ENCODE measurements around the gene OTOL1.
A peak's percentile ranks its signal among the peaks of the same experiment; 100 is the strongest.
"Not testable (repeated sequence)": the region's sequence is repeated elsewhere in the genome, so short reads cannot be mapped to it uniquely, and the experiment has no call there.

The OTOL1 gene

DNA sequence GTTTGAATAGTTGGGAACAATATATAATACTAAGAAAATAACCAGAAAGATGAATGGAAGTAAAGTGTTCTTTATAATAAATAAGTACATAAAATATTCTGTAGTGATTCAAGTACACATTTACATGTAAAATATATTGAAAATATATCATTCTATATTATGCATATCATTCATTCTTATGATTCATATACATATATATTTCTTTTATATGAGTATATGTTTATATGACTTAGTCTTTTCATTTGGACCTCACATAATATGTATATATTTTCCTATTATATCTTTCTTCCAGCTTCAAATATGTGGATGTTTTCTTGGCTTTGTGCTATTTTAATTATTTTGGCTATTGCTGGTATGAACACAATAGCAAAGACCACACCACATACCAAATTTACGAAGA is at the start of gene OTOL1:
Gene OTOL1, plus strand, starts transcription at position 301 of the 400 bp plus-strand sequence. Its CDS starts 0 bp downstream, at position 301.
- no peak for DNase-seq

DNA sequence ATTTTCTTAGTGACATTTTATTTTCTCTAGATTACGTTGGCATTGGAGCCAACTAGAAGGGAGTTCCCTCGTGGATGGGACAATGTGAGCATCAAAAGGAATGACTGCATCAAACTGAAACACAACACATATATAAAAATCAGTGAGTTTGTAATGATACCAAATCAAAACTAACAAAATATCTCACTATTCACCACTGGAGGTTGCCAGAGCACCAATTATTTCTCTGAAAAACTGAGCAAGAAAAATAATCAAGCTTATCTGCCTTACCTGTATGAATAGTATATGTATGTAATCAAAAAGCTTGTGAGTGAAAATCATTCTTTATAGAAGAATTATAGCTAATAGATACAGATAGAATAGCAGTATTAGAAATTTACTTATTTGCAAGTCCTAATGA is 46.8 kb upstream of the OTOL1 start:
- no peak for DNase-seq

DNA sequence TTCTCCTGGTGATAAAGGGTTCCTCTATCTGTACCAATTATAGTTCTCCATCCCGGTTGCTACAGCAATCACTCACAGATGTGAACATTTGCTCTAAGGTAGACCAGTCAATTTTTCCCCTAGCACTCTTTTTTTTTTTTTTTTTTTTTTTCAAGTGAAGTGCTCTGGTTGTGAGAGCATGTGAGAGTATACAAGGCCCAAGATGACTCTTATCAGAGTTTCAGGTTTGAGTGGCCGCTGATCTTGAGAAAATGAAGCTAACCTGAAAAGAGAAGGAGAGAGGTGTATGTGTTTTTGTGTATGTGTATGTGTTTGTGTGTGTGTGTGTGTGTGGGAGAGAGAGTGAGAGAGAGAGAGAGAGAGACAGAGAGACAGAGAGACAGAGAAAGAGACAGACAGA is 44.4 kb upstream of the OTOL1 start:
- DNase-seq: no peak

DNA sequence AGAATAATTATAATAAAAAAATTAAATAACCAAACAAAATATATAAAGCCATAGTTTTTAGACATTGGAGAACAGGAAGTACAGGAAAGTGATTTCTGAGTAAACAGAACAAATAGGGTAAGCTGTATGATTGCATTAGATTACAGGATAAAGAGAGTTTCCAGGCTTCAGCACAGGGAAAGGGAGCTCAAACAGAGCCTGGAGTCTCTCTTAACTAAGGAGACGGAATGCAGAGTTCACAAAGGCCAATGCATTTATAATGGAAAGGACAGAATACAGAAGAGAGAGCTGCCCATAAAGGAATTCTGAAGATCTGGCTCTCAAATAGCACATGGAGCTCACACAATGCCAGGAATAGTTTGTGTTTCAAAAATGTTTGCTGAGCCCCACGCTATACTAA is 42.0 kb upstream of the OTOL1 start:
- no peak for DNase-seq

DNA sequence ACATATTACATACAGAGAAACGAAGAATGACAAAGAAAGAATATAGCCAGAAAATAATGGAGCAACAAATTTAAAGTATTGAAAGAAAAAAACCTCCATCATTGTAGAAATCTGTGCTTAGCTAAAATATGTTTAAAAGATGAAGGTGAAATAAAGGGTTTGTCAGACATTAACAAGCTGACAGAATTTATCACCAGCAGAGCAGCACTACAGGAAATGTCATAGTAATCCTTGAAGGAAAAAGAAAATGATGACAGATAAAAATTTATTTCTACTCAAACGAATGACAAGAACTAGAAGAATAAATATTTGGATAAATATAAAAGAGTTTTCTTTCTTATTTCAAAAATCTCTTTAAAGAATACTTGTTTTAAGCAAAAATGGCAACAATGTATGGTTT is 40.6 kb upstream of the OTOL1 start:
- DNase-seq: no peak

DNA sequence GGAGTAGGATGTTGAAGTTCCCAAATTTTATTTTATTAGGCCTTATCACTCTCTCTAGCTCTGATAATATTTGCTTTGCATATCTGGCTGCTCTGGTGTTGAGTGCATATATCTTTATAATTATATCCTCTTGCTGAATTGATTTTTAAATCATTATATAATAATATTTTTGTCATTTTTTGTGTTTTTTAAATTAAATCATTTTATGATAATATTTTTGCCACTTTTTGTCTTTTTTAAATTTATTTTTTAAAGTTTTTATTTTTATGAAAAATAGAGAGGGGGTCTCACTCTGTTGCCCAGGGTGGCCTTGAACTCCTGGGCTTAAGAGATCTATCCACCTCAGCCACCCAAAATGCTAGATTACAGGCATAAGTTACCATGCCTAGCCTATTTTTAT is 34.5 kb upstream of the OTOL1 start:
- DNase-seq: no peak

DNA sequence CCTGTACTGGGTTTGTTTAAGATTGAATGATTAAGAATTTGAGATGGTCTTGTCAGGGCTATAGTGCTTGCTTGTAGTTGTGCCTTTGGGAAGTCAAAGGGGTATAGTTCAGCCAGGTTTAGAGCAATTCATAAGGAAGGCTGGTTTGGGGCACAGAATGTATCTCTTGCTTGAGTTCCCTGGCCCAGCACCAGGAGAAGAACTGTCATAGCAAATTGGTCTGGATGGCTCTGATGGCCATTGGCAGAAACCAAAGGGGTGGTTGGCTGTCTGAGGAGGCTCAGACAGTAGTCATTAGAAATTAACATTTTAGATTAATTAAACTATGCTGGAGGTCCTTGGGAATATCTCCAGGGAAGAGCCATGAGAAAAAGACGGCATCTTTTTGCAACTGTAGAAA is 25.4 kb upstream of the OTOL1 start:
- no peak for DNase-seq

DNA sequence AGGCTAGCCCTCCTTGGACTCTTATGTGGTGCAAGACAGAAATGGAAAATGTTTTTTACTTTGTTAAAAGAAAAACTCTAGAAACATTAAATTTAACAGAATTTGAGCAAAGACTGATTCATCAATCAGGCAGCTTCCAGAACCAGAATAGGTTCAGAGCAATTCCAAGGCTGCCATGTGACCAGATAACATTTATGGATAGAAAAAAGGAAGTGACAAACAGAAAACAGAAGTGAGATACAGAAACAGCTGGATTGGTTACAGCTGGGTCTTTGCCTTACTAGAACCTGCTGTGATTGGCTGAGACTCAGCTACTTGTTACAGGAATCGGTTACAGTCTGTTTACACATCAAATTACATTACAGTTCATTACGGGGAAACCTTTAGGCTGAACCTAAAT is 22.5 kb upstream of the OTOL1 start:
- no peak for DNase-seq

DNA sequence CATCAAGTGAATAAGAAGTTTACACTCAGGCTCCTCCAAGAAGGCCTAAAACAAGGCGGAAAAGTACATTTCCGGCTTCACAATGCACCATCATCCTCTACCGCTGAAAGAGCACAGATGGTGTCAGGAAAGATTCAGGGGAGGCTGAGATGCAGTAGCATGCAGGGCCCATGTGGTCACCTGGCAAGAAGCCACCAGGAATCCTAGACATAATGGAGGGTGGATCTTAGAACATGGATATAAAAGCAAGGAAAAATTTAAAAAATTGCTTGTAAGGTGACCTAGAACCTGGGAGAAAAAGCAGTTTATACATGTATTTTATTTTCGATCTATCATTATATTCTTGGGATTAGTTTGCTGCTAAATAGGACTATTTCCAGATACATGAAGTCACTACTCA is 21.9 kb upstream of the OTOL1 start:
- DNase-seq: no peak

DNA sequence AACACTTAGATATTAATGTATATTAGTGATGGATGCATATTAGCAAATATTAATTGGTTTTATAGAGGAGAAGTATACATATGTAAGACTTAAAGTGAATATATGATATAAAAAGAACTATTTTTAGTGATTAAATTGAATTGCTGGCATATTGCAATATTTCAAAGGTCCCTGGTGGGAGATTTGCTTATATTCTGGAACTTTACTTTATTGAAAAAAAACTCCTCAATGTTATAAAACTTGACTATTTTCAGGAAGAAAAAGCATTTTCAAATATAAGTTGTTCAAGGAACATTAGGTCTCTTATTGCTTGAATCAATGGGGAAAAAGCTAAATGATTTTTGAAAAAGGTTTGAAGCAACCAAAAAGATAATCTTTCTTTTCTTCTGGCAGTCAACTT is 21.4 kb upstream of the OTOL1 start:
- DNase-seq: no peak

DNA sequence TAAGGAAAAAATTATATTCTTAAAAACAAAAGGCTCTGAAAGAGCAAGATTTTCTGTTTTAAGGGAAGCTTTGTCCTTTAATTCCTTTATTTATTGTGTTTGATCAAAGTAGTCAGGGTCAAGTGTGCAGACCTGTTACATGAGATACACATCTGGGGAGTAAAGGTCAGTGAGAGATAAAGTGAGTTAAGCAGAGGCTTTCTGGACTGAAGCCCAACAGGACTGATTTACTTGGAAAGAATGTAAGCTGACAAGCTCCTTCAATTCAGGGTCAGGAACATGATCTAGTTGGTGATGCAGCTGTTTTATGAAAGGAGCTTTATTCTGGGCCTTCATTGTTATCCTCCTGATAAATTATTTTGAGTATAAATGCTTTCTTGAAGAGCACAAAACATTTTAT is 20.7 kb upstream of the OTOL1 start:
- DNase-seq: no peak

DNA sequence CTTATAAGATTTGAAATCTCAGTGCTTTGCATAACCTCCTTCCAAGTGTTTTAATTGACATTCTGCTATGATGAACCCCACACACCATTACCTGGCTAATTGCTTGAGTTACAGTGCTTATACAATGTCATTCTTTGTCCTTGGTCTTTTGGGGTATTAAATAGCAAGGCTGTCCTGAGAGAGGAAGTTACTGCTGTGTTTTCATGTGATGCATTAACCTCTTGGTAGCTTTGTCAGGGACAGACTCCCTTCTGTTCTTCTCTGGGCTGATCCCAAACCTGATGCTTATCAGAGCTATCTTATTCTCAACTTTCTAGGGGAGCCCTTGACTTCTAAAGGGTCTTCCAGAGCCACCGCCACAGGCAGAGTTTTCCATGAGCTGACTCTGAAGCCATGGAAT is 12.4 kb upstream of the OTOL1 start:
- no peak for DNase-seq

DNA sequence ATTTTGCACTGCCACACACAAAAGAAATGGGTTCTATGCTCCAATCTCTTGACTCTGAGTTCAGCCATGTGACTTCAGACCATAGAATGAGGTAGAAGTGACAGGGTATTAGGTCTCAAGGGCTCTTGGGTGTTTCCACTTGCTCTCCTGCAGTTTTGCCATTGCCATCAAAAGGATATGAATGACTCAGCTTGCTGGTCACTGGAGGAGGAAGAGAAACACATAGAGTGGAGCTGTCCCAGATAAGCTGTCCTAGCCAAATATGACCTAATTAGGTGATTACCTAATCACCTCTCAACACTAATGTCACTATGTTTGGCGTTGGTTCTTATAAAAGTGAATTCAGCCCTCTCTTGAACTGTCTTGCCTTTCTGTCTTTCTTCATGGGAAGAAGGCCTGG is 8.3 kb upstream of the OTOL1 start:
- DNase-seq: not testable (repeated sequence)

DNA sequence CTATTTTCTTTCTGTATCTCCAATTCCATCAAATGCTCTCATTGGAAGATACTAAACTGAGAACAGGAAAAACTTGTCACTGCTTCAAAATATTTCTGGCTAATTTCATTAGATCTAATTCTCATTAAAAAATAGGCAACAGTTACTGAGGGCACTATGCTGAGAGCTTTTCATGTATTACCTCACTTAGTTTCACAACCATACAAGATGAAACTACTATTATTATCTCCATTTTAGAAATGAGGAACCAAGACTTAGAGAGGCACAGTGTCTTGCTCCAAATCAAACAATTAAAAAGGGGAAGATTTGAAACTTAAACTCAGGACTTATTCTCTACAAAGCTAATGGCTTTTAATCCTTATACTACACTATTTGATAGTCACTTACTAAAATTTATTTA is 7.2 kb upstream of the OTOL1 start:
- DNase-seq: no peak

DNA sequence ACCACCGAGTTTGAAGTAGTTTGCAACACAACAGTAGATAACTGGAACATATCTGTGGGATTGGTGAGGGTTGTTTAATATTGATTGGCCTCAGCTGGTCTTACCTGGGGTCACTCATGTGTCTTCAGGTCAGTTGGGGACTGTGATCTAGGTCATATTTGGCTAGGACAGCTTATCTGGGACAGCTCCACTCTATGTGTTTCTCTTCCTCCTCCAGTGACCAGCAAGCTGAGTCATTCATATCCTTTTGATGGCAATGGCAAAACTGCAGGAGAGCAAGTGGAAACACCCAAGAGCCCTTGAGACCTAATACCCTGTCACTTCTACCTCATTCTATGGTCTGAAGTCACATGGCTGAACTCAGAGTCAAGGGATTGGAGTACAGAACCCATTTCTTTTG is 5.8 kb upstream of the OTOL1 start:
- not testable (repeated sequence) for DNase-seq

DNA sequence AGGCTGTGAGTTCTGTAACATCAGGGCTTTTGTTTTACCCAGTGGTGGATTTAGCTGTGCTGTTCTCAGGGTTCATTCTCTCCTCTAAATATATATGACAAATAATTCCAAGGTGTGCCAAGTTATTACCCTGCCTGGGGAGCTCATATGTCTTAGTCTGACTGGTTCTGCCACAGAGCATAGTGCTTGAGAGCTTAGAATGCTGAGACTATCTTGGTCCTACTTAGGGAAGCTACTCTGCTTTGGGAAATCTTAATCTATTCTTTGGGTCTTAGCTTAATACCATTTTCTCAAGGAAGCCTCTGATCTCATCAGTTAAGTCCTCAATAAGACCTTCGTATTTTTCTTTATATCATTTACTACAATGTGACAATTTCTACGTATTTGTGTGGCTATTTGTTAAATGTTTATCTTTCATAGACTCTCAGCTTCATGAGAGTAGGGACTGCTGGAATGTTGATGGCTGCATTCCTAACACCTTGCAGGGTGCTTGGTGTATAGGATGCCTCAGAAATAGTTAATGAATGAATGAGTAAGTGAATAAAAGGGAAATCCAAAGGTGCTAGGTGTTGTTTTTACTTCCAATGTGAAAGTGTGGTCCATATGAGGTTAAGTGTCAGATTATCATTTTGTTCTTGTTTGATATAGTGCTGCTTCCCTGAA is 1.8 kb downstream of the OTOL1 start:
- no peak for DNase-seq

DNA sequence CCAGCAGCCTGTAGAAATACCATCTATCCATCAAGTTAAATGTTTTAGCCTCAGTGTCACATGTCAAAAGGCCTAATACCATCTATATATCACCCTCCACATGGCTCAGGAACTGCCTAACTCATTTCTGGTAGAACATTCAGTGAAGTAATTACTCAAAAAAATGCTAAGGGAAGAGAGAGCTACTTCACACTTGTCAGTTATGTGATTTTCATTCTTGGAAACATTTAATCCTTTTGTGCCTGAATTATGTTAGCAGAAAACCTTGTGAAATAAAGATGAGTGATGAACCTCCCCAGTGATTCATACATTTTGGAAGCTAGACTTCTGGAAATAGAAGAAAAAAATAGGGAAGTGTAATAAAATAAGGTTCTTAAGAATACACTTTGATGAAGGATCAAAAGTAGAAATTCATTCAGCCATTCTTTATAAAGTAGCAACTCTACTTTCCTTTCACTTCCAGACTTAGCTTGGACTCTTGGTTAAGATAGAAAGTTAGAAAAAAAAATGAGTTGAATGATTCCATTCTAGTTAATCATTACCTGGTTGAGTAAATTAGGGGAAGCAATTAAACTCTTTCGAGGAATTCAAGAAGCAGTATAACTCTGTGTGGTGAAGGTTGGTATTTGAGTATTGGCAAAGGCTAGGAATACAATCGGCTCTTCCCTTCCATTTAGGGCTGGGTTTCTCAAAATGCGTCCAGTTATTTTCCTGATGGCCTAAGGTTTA is 3.6 kb downstream of the OTOL1 start:
- DNase-seq: no peak

DNA sequence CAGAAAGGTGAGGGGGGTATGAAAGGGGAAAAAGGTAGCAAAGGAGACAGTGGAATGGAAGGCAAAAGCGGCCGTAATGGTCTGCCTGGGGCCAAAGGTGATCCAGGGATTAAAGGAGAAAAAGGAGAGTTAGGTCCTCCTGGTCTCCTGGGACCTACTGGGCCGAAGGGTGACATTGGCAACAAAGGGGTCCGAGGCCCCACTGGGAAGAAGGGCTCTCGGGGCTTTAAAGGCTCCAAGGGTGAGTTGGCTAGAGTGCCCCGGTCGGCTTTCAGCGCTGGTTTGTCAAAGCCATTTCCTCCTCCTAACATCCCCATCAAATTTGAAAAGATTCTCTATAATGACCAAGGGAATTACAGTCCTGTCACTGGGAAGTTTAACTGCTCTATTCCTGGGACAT is 6.7 kb downstream of the OTOL1 start:
- DNase-seq: no peak

DNA sequence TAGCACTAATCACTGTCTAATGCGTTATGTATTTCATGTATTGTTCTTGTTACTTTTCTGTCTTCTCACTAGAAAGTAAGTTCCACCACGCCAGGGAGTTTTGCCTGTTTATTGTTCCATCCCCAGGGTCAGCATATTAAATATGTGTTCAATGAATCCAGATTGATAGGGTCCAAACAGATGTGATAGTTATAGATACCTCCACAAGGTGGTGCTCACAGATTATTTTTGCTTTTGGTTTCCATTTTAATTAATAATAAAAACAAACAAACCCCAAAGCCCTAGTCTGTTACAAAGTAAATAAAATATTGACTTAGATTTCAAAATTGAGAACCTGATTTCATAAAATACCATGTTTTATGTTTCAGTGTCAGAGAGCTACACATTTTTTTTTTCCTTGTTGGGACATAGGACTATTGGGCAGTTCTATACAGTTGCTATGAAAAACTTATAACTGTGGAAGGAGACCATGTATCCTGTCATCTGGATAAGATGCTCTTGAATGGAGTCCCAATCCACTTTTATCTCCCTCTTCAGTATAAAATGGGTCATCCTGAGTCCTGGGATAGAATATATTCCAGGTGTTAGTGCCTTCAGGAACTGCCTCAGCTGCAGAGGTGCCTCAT is 12.4 kb downstream of the OTOL1 start:
- DNase-seq: no peak

DNA sequence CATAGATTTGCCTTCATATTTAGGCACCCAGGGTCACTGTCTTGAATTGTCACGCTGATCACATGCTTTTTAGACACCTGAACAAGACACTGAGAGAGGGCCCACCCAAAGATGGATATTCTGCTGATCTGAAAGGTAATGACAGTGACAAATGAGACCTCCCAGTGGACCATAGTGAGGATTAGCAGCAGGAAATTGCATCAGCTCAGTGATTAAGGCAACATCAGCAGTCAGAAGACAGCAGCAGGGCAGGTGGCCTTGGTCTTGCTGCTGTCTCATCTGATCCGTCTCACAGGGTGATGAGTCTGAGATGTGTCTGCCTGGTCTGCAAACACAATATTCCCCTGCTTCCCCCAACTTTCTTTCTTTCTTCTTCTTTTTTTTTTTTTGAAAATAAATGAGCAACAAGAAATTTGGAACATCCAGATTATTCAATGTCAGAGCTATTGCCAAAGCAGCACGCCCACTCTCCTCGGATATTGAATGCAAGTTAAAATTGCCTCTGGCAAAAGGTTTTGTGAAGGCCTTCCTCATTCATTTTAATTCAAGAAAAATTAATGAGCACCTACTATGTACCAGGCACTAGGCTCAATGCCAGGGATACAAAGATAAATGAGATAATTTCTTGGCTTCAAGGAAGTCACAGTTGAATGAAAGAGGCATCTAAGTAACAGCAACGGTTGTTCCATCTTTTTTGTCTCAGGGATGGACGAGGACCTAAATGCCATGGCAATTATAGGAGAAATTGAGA is 14.1 kb downstream of the OTOL1 start:
- peak; percentile 7 for DNase-seq

DNA sequence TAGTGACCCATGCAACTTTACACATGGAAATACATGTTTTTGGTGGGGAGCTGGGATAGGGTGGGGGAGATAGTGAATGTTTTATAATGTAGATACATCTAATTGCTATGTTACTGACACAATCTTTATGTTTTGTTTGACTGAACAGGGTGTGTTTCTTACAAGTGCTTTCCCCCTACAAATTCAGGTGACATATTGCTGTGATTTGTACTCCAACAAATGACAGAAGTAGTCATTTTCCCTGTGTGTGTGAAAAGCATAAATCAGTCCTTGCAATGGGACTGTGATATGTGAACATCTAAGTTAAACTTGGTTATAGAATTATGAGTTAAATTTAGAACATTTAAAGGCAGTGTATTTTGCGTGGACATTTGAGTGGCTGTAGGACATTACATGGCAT is 27.3 kb downstream of the OTOL1 start:
- no peak for DNase-seq

DNA sequence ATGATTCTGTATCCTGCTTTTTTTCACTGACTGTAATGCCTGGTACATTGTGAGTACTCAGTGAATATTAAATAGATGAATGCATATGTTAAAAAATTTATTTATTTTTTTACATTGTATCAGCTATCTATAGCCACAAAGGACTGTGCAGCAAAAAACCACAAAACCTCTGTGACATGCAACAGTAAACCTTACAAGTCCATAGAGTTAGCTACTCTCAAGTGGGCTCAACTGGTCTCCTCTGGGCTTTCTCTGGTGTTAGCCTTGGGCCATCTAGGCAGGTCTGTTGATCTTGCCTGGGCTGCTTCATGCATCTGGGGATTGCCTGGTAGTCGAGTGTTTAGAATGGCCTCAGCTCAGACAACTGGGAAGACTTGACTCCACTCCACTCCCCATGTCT is 35.3 kb downstream of the OTOL1 start:
- DNase-seq: no peak

DNA sequence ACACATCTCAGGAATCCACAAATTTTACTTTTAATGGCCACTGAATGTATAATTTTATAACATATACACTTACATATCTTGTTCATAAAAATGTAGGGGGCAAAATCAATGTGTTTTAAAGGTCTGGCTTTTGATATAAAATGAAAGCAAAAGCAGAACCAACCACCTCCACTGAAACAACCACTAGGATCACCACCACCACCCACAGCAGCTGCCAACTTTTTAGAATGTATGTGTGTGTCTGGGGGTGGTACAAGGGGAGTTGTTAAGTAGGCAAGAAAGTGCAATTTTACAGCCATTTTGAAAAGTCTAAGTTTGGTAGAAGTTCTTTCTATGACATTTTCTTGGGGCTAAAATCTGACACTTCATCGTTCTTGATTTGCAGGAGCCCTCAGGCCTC is 44.0 kb downstream of the OTOL1 start:
- no peak for DNase-seq

DNA sequence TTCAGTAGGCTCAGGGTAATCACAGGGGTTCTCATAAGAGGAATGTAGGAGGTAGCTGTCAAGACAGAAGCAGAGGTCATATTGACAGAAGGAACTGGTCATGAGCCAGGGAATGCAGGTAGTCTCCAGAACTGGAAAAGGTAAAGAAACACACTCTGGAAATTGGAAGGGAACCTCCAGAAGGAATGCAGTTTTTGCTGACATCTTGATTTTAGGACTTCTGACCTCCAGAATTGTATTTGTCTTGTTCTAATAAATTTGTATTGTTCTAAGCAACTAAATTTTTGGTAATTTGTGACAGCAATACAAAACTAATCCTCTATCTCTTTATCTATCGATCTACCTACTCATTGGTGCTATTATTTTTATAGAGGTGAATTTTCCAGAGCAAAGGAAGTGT is 49.2 kb downstream of the OTOL1 start:
- DNase-seq: no peak
